ENCODE results near the gene DCAF8.

The DCAF8 gene

DNA sequence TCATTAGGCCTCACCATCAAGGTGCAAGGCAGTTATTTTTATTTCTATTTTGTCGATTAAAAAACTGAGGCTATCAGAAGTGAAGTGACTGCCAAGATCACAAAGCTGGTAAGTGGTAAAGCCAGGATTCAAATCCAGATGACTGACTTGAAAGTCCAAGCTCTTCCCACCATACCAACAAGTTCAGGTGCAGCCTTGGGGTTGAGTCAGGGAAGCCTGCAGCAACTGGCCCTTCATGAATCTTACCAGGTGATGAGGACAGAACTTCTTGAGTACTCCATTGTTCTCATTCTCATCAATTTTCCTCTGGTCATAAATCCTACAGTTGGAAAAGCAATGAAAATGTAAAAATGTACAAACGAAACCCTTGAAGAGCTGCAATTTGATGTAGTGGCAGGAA, 37.0 kb downstream of the DCAF8 start:
- no peak for DNase-seq (ENCODE audit: low read depth)

- DNase-seq (ENCODE audit: low read depth), result no peak
These were observed 37.7 kb downstream of the DCAF8 start for GRCh38 chr1:160224606-160225005.

DNA sequence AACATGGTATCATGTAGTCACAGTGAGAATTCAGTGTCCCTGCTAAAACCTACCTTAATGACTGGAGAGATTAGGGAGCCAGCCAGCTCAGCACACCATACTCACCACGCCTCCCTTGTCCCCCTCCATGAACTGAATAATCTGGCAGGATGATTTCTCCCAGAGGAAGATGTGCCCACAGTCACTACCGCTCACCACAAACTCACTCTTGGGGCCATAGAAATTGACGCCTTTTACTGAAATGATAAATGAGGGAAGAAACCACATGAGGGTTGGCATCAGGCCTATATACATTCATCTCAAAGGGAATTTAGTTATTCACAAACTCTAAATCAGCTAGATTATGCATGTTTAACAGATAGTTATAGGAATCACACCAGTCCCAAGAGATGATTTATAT, 39.8 kb downstream of the DCAF8 start:
- DNase-seq (ENCODE audit: low read depth), result no peak

DNA sequence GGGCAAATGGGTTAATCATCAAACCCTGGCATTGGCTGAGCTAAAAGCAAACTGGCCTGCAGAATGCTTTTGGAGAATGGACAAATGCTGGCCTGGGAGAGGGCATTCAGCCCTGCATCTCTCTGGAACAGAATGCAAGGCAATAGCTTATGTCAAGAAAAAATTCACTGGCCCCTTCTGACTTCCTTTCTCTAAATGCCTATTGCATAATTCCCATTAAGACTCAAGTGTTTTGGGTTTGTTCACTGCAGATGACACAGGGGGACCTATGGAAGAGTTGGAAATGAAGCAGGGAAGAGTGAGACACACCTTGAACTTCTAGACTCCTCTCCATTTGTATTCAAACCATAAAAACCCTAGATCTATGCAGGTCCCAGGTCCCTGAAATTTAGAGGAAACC, 41.3 kb downstream of the DCAF8 start:
- DNase-seq (ENCODE audit: low read depth), result no peak

- DNase-seq (ENCODE audit: low read depth), result no peak
These were observed 42.0 kb downstream of the DCAF8 start for GRCh38 chr1:160220301-160220700.

DNA sequence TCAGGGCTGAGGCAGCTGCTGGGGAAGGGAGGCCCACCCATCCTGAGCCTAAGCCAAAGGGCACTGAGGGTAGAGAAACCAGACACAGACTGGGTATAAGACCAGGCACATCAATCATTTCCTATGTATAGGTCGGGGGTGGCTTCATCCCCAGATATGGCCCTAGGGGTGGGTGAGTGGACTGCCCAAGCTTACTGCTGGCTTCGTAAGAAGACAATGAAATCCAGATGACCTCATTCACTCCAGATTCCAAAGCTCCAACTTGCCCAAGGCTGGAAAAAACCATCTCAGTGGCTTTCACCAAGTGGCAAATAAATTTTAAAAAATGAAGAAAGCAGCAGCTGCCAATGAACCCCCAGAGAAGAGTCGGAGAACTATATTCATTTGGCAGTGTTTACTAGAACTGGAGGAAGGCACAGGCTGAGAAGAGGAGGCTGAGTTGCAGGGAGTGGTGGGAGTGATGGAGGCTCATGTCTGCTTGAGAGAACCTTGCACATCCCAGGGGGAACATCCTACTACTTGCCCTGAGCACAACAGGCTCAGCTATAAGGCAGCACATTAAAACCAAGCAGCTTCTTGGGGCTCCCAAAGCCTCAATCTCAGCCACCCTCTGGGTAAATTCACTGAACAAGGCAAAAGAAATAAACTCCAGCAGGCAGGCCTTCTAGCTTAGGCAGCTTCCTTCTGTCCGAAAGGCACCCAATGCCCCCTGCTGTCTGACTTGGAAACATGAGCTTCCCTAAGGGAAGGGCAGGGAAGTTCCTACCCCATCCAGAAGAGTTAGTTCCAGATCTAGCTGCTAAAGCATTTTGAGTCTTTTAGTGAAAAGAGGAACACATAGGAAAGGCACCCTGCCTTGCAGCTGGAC, 43.1 kb downstream of the DCAF8 start:
- peak; percentile 70 for DNase-seq (ENCODE audit: low read depth)

- no peak for DNase-seq (ENCODE audit: low read depth)
These were observed 44.8 kb downstream of the DCAF8 start for GRCh38 chr1:160217481-160218051.

- no peak for DNase-seq (ENCODE audit: low read depth)
These were observed 46.0 kb downstream of the DCAF8 start for GRCh38 chr1:160216301-160216700.

DNA sequence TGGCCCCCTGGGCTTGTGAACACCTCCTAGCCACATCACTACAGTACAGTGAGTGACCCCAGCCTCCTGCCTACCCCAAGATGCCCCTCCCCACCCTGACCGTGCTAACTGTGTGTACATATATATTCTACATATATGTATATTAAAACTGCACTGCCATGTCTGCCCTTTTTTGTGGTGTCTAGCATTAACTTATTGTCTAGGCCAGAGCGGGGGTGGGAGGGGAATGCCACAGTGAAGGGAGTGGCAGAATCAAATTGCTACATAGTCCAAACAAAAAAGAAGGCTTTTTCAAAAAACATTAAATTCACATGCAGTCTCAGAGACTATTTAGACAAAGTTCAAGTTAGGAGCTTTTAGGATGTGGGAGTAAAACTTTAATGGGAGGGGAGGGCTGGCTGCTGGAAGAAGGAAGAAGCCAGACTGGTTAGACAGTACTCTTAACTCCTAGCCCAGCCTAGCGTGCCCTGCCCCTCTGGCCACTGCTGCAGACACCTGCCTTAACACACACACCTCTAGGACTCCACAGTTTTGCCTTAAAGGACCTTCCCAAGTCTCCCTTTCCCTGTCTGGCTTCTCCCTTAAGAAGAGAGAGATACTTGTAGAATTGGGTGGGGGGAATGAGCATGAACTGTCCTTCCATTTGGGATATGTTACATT, 47.7 kb downstream of the DCAF8 start:
- DNase-seq (ENCODE audit: low read depth), result no peak

DNA sequence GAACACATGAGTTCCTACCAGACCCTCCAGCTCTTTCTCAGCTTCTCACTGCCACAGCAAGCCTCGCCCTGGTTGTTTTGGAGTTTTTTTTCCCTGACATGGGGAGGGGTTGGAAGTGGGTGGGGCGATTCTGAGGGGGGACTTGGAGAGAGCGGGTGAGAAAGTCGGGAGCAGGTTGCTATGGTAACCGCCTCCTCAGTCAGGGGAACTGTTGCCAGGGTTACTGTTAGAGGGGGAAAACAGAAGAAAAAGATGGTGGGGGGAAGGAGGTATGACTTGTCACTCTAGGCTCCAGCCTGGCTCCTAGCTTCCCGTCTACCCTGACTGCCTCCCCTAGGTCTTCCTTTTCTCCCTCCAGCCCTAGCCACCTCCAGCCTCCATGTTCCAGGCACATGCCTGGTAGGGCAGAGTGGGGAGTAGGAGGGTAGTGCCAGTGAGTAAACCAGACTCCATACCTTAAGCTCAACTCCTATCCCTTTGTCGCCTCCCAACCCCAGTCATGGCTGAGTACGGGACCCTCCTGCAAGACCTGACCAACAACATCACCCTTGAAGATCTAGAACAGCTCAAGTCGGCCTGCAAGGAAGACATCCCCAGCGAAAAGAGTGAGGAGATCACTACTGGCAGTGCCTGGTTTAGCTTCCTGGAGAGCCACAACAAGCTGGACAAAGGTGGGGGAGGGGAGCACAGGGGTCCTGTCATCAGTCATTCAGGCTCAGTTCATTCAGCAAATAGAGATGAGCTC, 51.1 kb downstream of the DCAF8 start:
- DNase-seq (ENCODE audit: low read depth), result no peak

GRCh38 chr1:160210561-160210960, 51.8 kb downstream of the DCAF8 start:
- DNase-seq (ENCODE audit: low read depth), result no peak

DNA sequence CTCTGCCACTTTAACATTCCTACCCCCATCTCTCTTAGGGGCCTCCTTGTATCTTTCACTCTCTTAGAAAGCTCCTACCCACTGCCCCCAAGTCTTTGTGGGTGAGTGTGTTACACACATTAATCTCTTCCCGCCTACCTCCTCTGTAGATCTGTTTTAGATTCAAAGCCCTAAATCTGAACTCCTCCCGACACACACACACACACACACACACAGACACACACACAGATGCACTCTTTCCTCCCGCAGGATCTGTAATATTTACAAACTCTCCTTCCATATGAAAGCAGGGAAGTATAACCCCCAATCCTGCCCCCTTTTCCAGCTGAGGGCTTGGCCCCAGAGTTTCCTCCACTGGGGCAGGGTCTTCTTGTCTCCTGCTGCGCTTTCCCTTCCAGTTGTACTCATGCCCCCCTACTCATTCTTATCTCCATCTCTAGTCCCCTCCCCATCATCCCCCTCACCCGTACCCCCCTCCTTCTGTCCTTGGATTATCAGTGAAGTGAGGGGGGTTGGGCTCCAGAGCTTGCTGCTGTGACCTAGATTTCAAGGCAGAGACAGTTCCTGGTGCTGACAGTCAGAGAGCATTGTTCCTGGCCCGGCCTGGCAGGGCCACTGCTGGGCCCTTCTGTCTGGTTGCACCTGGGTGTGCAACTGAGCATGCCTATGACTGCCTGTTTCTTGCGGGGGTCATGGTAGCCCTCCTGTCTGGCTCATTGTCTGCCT, 52.9 kb downstream of the DCAF8 start:
- peak; percentile 61 for DNase-seq (ENCODE audit: low read depth)

- DNase-seq (ENCODE audit: low read depth), result no peak
These were observed 53.6 kb downstream of the DCAF8 start for GRCh38 chr1:160208557-160209320.

- DNase-seq (ENCODE audit: low read depth), result no peak
These were observed 54.4 kb downstream of the DCAF8 start for GRCh38 chr1:160207771-160208556.

- DNase-seq (ENCODE audit: low read depth), result no peak
These were observed 55.2 kb downstream of the DCAF8 start for GRCh38 chr1:160207118-160207650.

DNA sequence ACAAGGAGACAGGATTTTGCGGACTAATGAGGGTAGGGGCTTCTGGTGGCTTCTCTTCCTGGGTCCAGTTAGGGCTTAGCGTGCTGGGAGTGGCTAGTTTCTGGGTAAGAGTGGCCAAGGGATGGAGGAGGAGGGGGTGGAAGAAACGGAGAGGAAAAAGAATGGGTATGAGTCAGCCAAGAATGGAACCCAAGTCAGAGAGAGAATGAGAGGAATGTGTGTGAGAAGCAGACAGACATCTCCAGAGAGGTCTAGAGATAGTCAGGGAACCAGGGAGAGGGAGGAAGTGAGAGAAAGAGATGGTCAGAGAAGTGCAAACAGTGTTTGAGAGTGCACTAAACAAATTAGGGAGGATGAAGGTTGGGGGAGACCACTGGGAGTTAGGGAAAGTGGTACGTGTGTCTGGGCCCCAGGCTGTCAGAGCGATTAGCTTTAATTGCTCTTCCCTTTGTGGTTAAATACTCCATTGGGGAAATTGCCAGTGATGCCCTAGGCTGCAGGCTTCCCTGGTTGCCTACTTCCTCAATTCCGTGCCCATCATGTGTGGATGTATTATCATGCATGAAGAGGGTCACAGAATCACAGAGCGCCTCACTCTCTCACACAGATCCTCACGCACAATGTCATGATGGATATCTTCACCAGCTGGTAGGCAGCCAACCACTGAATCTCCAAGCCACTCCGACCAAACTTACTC, 55.8 kb downstream of the DCAF8 start:
- DNase-seq (ENCODE audit: low read depth), result peak; percentile 91

- peak; percentile 30 for DNase-seq (ENCODE audit: low read depth)
These were observed 56.3 kb downstream of the DCAF8 start for GRCh38 chr1:160206036-160206389.

DNA sequence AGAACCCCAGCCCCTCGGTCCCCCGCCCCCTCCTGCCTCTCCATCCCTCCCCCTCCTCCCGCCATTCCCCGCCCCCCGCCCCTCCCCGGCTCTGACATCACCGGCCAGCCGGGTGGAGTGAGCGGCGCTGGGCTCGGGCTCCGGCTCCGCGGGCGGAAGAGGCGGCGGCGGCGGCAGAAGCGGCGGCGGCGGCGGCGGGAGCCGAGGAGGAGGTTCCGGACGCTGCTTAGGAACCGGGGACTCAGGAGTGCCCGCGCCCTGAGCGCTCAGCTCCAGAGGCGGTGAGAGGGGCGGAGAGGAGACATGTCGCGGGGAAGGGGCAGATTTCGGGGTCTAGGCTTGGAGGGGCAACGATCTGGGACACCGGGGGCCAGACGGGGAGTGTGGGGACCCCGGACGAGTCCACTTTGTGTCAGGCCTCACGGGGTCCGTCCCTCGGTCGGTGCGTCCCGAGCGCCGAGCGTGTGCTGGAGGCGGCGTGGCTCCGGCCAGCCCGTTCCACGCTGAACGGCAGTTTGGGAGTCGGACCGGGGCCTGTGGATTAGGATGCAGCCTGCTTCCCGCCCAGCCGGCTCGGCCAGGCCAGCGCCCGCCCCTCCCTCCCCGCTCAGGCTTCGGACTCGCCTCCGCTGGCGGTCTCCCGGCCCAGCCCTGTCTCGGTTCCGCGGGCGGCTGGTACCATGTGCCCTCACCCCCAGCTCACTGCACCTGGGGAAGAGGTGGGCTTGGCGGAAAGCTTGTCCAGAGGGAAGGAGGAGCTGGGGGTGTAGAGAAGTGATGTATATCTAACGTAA, 56.9 kb downstream of the DCAF8 start, which contains the start of gene PEA15:
Gene PEA15 (plus strand): TSS at position 143 of the 794 bp plus-strand sequence. CDS start 6,161 bp downstream, outside the sequence.
- DNase-seq (ENCODE audit: low read depth), result peak; percentile 49
